Breast epithelium (tissue), 3 donors: ENCODE measurements around the gene DUSP22.

Source experiments
- POLR2AphosphoS5 ChIP-seq, 3 donors: sonication (generic); formaldehyde crosslinking; IDR thresholded peaks; one replicate each; pipeline ENCODE4 v1.6.1; 2017; ENCODE audit warnings: antibody characterized with exemption in 3 of 3
- TF ChIP-seq, protein P1 (sequence below), 3 donors: fragments of 450-650 bp; IDR thresholded peaks; one replicate each; pipeline ENCODE4 v1.5.1; 2016 to 2017; ENCODE audit warnings: antibody characterized with exemption in 3 of 3, mild to moderate bottlenecking in 3 of 3, moderate library complexity in 3 of 3

DNA sequence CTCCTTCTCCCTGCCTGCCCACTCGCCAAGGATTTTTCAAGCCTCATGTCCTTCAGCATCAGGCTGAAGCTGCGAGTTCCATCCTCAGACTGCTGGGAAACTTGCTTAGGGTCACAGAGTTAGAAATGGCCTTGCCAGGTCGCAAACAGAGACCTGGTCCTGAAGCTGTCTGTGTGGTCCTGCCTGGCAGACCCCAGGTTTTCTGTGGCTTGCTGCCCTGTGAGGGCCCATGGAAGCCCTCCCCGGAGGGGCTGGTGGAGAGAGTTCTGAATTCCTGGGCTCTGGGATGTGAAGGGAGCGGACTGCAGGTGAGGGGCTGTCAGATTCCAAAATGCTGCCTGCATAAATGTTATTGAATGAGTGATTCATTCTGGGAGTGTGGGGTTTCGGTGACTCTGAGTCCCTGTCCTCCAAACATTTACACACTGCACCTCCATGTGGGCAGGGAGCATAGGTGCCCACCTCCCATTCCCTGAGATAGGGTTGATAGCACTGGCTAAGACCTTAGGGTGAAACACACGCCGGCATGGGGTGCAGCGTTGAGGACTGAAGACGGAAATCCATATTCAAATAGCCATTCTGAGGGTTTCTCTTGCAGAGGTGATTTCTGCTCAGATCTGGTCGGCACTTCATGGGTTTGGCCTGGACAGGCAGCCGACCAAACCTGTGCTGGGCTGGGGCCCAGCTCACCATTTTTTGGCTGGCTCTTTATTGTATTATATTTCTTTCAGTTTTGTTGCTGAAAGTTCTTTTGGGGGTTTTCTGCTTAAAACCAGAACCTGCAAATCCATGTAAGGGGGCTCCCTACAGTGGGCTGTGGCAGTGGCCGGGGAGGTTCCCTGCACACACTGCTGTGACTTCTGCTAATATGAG, 77.5 kb downstream of the DUSP22 start:
- TF ChIP-seq, protein P1, sequence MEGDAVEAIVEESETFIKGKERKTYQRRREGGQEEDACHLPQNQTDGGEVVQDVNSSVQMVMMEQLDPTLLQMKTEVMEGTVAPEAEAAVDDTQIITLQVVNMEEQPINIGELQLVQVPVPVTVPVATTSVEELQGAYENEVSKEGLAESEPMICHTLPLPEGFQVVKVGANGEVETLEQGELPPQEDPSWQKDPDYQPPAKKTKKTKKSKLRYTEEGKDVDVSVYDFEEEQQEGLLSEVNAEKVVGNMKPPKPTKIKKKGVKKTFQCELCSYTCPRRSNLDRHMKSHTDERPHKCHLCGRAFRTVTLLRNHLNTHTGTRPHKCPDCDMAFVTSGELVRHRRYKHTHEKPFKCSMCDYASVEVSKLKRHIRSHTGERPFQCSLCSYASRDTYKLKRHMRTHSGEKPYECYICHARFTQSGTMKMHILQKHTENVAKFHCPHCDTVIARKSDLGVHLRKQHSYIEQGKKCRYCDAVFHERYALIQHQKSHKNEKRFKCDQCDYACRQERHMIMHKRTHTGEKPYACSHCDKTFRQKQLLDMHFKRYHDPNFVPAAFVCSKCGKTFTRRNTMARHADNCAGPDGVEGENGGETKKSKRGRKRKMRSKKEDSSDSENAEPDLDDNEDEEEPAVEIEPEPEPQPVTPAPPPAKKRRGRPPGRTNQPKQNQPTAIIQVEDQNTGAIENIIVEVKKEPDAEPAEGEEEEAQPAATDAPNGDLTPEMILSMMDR (IDR thresholded peaks at IDR 0.05), result no peak
- no peak for TF ChIP-seq POLR2AphosphoS5 (IDR thresholded peaks at IDR 0.05)
